K562 (cell line): Measurements from ENCODE around the gene PRDM15. TPM values are rescaled to one million over a fixed set of nuclear protein-coding genes. Genes with fewer than 3 reads are reported as not detected.

Experiments
- ATAC-seq: fragments of 200-7000 bp; cut with Tn5 transposase; 3 replicates; pipeline ENCODE4 v1.9.1; 2020; ENCODE audit warnings: moderate library complexity
- BruUV-seq: library from RNA; stranded (reverse); fragments of 400-500 nt; replicated peaks from 2 replicates; lab custom pipeline; 2021; lab: Mats Ljungman, UMichigan
- CTCF ChIA-PET: fragments of 300-600 bp; formaldehyde crosslinking; extraction: SDS; loops from one replicate; lab custom pipeline; 2021; ENCODE audit warnings: low intra/inter-chr PET ratio; lab: Yijun Ruan, JAX
- POLR2A ChIA-PET: fragments of 300-600, 350-650 bp; sonication (Branson Sonifier 250); formaldehyde crosslinking; extraction: SDS; loops from one replicate; lab custom pipeline; 2021; ENCODE audit warnings: antibody characterized with exemption, inconsistent platforms; lab: Yijun Ruan, JAX
- DNase-seq, 4 experiments: peaks; one replicate each; pipeline versions ENCODE4 v3.0.0 to v3.0.0-alpha.2; 2011 to 2018; ENCODE audit warnings: low spot score in 3 of 4, mixed read lengths in 3 of 4; ENCODE audit errors: extremely low read depth in 1 of 4
- FAIRE-seq: peaks from 2 replicates; lab custom pipeline; 2011; peaks lifted over from hg19 to GRCh38; lab: Jason Lieb, UNC
- H2AFZ ChIP-seq: 2 replicates; pipeline ENCODE4 v1.6.0; 2011; ENCODE audit warnings: low read depth, low read length, control low read depth, inconsistent platforms
- H3K27ac ChIP-seq: fragments of 200-600 bp; 3 replicates; pipeline ENCODE4 v1.8.0; 2011; ENCODE audit warnings: low read depth, mild to moderate bottlenecking, control low read depth, inconsistent platforms, low read length, moderate library complexity, mixed read lengths; ENCODE audit errors: extremely low read depth
- H3K27me3 ChIP-seq, 2 experiments: fragments of 300-600 bp in 1 of 2; 2 replicates in 1 of 2; 3 replicates in 1 of 2; pipeline versions ENCODE4 v1.6.0 to v1.8.0; 2011; ENCODE audit warnings: inconsistent platforms in 2 of 2, low read length in 2 of 2, mild to moderate bottlenecking in 1 of 2, mixed read lengths in 1 of 2, moderate library complexity in 1 of 2; ENCODE audit not compliant: control insufficient read depth in 2 of 2, insufficient read depth in 2 of 2
- H3K36me3 ChIP-seq: fragments of 300-600 bp; 3 replicates; pipeline ENCODE4 v1.8.0; 2011; ENCODE audit warnings: mild to moderate bottlenecking, low read length, inconsistent platforms; ENCODE audit not compliant: control insufficient read depth, insufficient read depth
- H3K4me1 ChIP-seq, 2 experiments: fragments of 200-600 bp in 1 of 2; replicated peaks in 1 of 2; 2 replicates in 1 of 2; 3 replicates in 1 of 2; pipeline versions ENCODE4 v1.5.1 to v1.8.0; 2011; ENCODE audit warnings: inconsistent platforms in 2 of 2, low read length in 2 of 2, mild to moderate bottlenecking in 1 of 2, mixed read lengths in 1 of 2, moderate library complexity in 1 of 2; ENCODE audit not compliant: control insufficient read depth in 2 of 2, insufficient read depth in 2 of 2
- H3K4me2 ChIP-seq: 2 replicates; pipeline ENCODE4 v1.6.1; 2011; ENCODE audit warnings: low read length, control low read depth, inconsistent platforms, mixed read lengths; ENCODE audit not compliant: insufficient read depth
- H3K4me3 ChIP-seq: fragments of 200-600 bp; sonication (generic), shearing (Covaris generic); 2 replicates; pipeline ENCODE4 v1.5.1; 2016; ENCODE audit warnings: control low read depth, inconsistent platforms
- H3K79me2 ChIP-seq: fragments of 200-600 bp; 3 replicates; pipeline ENCODE4 v1.8.0; 2011; ENCODE audit warnings: low read length, inconsistent platforms; ENCODE audit not compliant: control insufficient read depth, insufficient read depth
- H3K9ac ChIP-seq, 2 experiments: 2 replicates each; pipeline versions ENCODE4 v1.6.0 to v1.6.1; 2011; ENCODE audit warnings: low read depth in 2 of 2, low read length in 2 of 2, control low read depth in 1 of 2, inconsistent platforms in 1 of 2, mild to moderate bottlenecking in 1 of 2, mixed read lengths in 1 of 2; ENCODE audit not compliant: insufficient read depth in 1 of 2
- H3K9me1 ChIP-seq: one replicate; pipeline ENCODE4 v1.6.0; 2011; ENCODE audit warnings: inconsistent platforms, mild to moderate bottlenecking, low read length, moderate library complexity; ENCODE audit not compliant: control insufficient read depth, insufficient read depth
- H3K9me3 ChIP-seq: replicated peaks from 2 replicates; pipeline ENCODE4 v1.5.1; 2011; ENCODE audit warnings: low read depth, low read length, inconsistent platforms; ENCODE audit not compliant: control insufficient read depth, insufficient read depth
- H4K20me1 ChIP-seq: replicated peaks from 2 replicates; pipeline ENCODE4 v1.6.1; 2011; ENCODE audit warnings: low read length, inconsistent platforms, mixed read lengths; ENCODE audit not compliant: control insufficient read depth, insufficient read depth
- ATF7 ChIP-seq: fragments of 450-650 bp; IDR thresholded peaks from 2 replicates; pipeline ENCODE4 v1.7.1; 2014; ENCODE audit warnings: mild to moderate bottlenecking, moderate library complexity
- CCAR2 ChIP-seq: fragments of 200-400 bp; formaldehyde crosslinking; IDR thresholded peaks from 2 replicates; pipeline ENCODE4 v1.6.1; 2017; ENCODE audit warnings: mild to moderate bottlenecking, low read depth, low read length
- PYGO2 ChIP-seq: fragments of 450-650 bp; IDR thresholded peaks from 2 replicates; pipeline ENCODE4 v1.6.1; 2016; ENCODE audit warnings: mild to moderate bottlenecking, missing genetic modification characterization, moderate library complexity, missing compliant biosample characterization
- RAD21 ChIP-seq, 2 experiments: fragments of 250-450 bp in 1 of 2; fragments of 450-650 bp in 1 of 2; sonication (Bioruptor Pico) in 1 of 2; formaldehyde crosslinking in 1 of 2; IDR thresholded peaks in 1 of 2; conservative IDR thresholded peaks in 1 of 2; 2 replicates each; pipeline versions ENCODE4 v1.4.0 to v1.8.0; 2020 to 2022; ENCODE audit warnings: mild to moderate bottlenecking in 2 of 2, moderate library complexity in 1 of 2
- RAD51 ChIP-seq: fragments of 450-650 bp; IDR thresholded peaks from 2 replicates; pipeline ENCODE4 v1.7.1; 2016; ENCODE audit warnings: low read depth, mild to moderate bottlenecking, borderline replicate concordance
- RB1 ChIP-seq: fragments of 450-650 bp; IDR thresholded peaks from 2 replicates; pipeline ENCODE4 v1.6.1; 2017; ENCODE audit warnings: low read depth, mild to moderate bottlenecking
- STAG1 ChIP-seq: sonication (generic); formaldehyde crosslinking; IDR thresholded peaks from 2 replicates; pipeline ENCODE4 v1.5.0; 2020; ENCODE audit warnings: missing genetic modification reagents, borderline replicate concordance
- XRCC5 ChIP-seq: fragments of 200-400 bp; formaldehyde crosslinking; IDR thresholded peaks from 2 replicates; pipeline ENCODE4 v1.6.1; 2017; ENCODE audit warnings: low read depth, mild to moderate bottlenecking, low read length
- WGBS: fragments of 100-300 bp; shearing (Covaris generic); methylation state at CpG from one replicate; pipeline ENCODE4 v1.1.6; 2016; ENCODE audit warnings: low coverage, mixed read lengths; ENCODE audit not compliant: insufficient coverage; ENCODE audit errors: missing lambda C conversion rate; 5-methylcytosine and 5-hydroxymethylcytosine counted together
- in situ Hi-C: fragments of 300-500 bp; cut with MboI; formaldehyde crosslinking; loops from 4 replicates; pipeline ENCODE4 v1.15.0; 2018; ENCODE audit warnings: inconsistent platforms, mixed read lengths
- intact Hi-C: fragments of 100-400 bp; cut with micrococcal nuclease; formaldehyde crosslinking; loops from 2 replicates; pipeline ENCODE4 v1.14.2; 2022
- polyA plus RNA-seq, 8 experiments: library from polyadenylated mRNA; depleted of rRNA in 4 of 8; stranded (reverse) in 5 of 8; unstranded in 3 of 8; fragments of >200 nt; fragmentation: Nextera tagmentation in 2 of 8; fragmentation: Illumina TruSeq in 1 of 8; extraction: Ambion mirVana in 2 of 8; extraction: Trizol in 1 of 8; gene quantifications; 2 replicates each; pipeline versions ENCODE4 v1.2.1 to v1.2.3, GENCODE V29; 2011 to 2014; ENCODE audit warnings: inconsistent platforms in 1 of 8, missing spikeins in 1 of 8
- total RNA-seq, 7 experiments: library from RNA; depleted of rRNA in 6 of 7; stranded (reverse); fragments of >200 nt in 6 of 7; fragmentation: Illumina TruSeq in 2 of 7; extraction: Trizol in 2 of 7; gene quantifications; 2 replicates each; pipeline versions ENCODE4 v1.2.1 to v1.2.3, GENCODE V29; 2011 to 2021; ENCODE audit warnings: low replicate concordance in 1 of 7
- TF ChIP-seq, protein P1 (sequence below), 3 experiments: IDR thresholded peaks in 2 of 3; conservative IDR thresholded peaks in 1 of 3; 2 replicates each; pipeline ENCODE4 v1.5.1; 2011 to 2012; ENCODE audit warnings: low read length in 3 of 3, mild to moderate bottlenecking in 3 of 3, control low read depth in 2 of 3, improper control_type of control experiment in 1 of 3, inconsistent platforms in 1 of 3, low read depth in 1 of 3, mixed read lengths in 1 of 3, moderate library complexity in 1 of 3; ENCODE audit not compliant: insufficient read depth in 2 of 3
- TF ChIP-seq, protein P2 (sequence below): fragments of 450-650 bp; formaldehyde crosslinking; IDR thresholded peaks from 2 replicates; pipeline ENCODE4 v1.4.0; 2020; ENCODE audit warnings: mild to moderate bottlenecking, moderate library complexity
- TF ChIP-seq, protein P3 (sequence below): sonication (generic); formaldehyde crosslinking; IDR thresholded peaks from 2 replicates; pipeline ENCODE4 v1.8.0; 2022; ENCODE audit warnings: missing genetic modification reagents, mild to moderate bottlenecking, moderate library complexity, borderline replicate concordance

The PRDM15 gene
- total and polyA plus RNA-seq, 9 of the 15 experiments (the other 6 are each of a cell fraction or from before 2014, with no cell fraction given), result 0.93 to 9.2 (median 6.2) TPM

DNA sequence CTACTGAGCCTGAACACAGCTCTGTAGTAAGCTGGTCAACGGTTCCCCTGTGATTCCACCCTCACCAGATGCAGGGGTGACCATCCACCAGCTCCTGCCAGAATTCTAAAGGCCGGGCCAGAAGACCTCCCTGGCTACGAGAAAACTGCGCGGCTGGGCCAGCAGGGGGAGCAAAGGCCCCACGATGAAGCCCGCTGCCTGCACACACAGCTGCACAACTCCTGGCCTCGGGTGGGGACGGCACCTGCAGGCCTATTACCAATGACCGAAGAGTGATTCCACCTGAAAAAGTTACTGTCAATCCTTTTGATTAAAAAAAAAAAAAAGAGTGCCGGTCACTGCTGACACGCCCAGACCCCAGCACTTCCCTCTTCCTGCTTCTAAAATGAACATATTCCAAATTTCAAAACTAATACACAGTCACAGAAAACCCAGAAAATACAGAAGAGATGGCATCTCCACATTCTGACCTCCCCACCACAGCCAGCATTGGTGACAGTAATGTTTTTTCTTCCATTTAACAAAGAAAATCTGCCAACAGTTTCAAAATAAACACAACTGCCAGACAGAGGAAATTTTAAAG, 62.5 kb downstream of the PRDM15 start:
- ATAC-seq (peak; percentile 98), DNase-seq (peak; percentile 76 to 90 (median 84)), FAIRE-seq (peak; percentile 87)
- no peak overlapping the region for H3K4me3 ChIP-seq
- no peaks in the 10 kb centered on the region for H3K9me3 ChIP-seq
- no peak overlapping the region for H3K4me2 ChIP-seq
- in situ Hi-C loops, result no loop called here
- no TSS peak for BruUV-seq
- H4K20me1 ChIP-seq, result no peaks in the 10 kb centered on the region
- intact Hi-C loops, result loop anchor here (1.0 to 5.0 kb wide), 5 partner anchors 30 to 301 kb away; no protein-coding TSS in a partner anchor
- H3K27ac ChIP-seq, result no peak overlapping the region
- H2AFZ ChIP-seq, result no peak overlapping the region
- H3K79me2 ChIP-seq, result no peaks in the 10 kb centered on the region
- H3K36me3 ChIP-seq, result peaks cover 30% of the 10 kb centered on the region; the same call in 1 of the 3 replicates
- no peak overlapping the region for H3K9ac ChIP-seq
- H3K9me1 ChIP-seq, result no peaks in the 10 kb centered on the region
- WGBS, result 29% methylated on average over 12 of the region's 12 CpGs
- no peaks in the 10 kb centered on the region for H3K27me3 ChIP-seq
- ChIA-PET CTCF (interaction anchor here (0.6 to 2.6 kb wide), 11 partner anchors 31 to 634 kb away, joined by 3 to 23 read pairs (median 4); partner anchors contain the start of gene PRDM15), POLR2A (interaction anchor here (0.7 kb wide), 1 partner anchor 29 kb away, joined by 3 read pairs; no protein-coding TSS in a partner anchor)
- H3K4me1 ChIP-seq, result peaks cover 0 to 18% of the 10 kb centered on the region in 2 experiments; a peak in 1 of 5 replicates
- TF ChIP-seq ATF7 (0 out of 2 replicates have a peak, but pooled peaks have one; percentile 25), RAD51 (0 out of 2 replicates have a peak, but pooled peaks have one; percentile 9), CCAR2 (no peak), STAG1 (CRISPR knock-in tag) (peak; percentile 78; the same call in 1 of the 2 replicates), RB1 (peak; percentile 55; the same call in 1 of the 2 replicates), XRCC5 (peak; percentile 75; the same call in 1 of the 2 replicates), PYGO2 (tag) (no peak), RAD21 (CRISPR knock-in tag; conservative IDR thresholded peaks at IDR 0.05 in 1 of 2, IDR thresholded peaks at IDR 0.05 in 1 of 2) (peak; percentile 86 to 90)
- TF ChIP-seq, protein P1, sequence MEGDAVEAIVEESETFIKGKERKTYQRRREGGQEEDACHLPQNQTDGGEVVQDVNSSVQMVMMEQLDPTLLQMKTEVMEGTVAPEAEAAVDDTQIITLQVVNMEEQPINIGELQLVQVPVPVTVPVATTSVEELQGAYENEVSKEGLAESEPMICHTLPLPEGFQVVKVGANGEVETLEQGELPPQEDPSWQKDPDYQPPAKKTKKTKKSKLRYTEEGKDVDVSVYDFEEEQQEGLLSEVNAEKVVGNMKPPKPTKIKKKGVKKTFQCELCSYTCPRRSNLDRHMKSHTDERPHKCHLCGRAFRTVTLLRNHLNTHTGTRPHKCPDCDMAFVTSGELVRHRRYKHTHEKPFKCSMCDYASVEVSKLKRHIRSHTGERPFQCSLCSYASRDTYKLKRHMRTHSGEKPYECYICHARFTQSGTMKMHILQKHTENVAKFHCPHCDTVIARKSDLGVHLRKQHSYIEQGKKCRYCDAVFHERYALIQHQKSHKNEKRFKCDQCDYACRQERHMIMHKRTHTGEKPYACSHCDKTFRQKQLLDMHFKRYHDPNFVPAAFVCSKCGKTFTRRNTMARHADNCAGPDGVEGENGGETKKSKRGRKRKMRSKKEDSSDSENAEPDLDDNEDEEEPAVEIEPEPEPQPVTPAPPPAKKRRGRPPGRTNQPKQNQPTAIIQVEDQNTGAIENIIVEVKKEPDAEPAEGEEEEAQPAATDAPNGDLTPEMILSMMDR (IDR thresholded peaks at IDR 0.05 in 2 of 3, conservative IDR thresholded peaks at IDR 0.05 in 1 of 3; ENCODE audit: insufficient read depth in 2 of 3, low read depth in 1 of 3, low read length in 3 of 3), result peak; percentile 88 to 93 (median 91)
- TF ChIP-seq, protein P2, sequence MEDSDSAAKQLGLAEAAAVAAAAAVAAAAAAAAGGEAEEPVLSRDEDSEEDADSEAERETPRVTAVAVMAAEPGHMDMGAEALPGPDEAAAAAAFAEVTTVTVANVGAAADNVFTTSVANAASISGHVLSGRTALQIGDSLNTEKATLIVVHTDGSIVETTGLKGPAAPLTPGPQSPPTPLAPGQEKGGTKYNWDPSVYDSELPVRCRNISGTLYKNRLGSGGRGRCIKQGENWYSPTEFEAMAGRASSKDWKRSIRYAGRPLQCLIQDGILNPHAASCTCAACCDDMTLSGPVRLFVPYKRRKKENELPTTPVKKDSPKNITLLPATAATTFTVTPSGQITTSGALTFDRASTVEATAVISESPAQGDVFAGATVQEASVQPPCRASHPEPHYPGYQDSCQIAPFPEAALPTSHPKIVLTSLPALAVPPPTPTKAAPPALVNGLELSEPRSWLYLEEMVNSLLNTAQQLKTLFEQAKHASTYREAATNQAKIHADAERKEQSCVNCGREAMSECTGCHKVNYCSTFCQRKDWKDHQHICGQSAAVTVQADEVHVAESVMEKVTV (CRISPR knock-in tag), result peak; percentile 67
- TF ChIP-seq, protein P3, sequence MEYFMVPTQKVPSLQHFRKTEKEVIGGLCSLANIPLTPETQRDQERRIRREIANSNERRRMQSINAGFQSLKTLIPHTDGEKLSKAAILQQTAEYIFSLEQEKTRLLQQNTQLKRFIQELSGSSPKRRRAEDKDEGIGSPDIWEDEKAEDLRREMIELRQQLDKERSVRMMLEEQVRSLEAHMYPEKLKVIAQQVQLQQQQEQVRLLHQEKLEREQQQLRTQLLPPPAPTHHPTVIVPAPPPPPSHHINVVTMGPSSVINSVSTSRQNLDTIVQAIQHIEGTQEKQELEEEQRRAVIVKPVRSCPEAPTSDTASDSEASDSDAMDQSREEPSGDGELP, result peak; percentile 29; the same call in 1 of the 2 replicates
